Psoas muscle (tissue), 8 donors: ENCODE measurements around the gene PPM1H. TPM values are rescaled to one million over a fixed set of nuclear protein-coding genes. Genes with fewer than 3 reads are reported as not detected.

Source experiments
- ATAC-seq, 4 donors: fragments of 200-7000 bp; cut with Tn5 transposase; one replicate each; pipeline ENCODE4 v1.9.1; 2020; ENCODE audit warnings: moderate library complexity in 3 of 4, mild to moderate bottlenecking in 2 of 4
- DNase-seq, 2 donors: peaks; one replicate each; pipeline ENCODE4 v3.0.0-alpha.2; 2020
- H3K27ac ChIP-seq: fragments of 200-600 bp; one replicate; pipeline ENCODE4 v1.8.0; 2022
- H3K27me3 ChIP-seq, 3 donors: fragments of 200-600 bp in 1 of 3; one replicate each; pipeline versions ENCODE4 v1.6.1 to v1.8.0; 2013 to 2022; ENCODE audit warnings: low read length in 2 of 3, mild to moderate bottlenecking in 2 of 3, moderate library complexity in 1 of 3; ENCODE audit not compliant: insufficient read depth in 3 of 3
- H3K36me3 ChIP-seq, 2 donors: fragments of 200-600 bp in 1 of 2; one replicate each; pipeline versions ENCODE4 v1.6.1 to v1.8.0; 2013 to 2022; ENCODE audit warnings: low read depth in 1 of 2, mild to moderate bottlenecking in 1 of 2, moderate library complexity in 1 of 2; ENCODE audit not compliant: insufficient read depth in 1 of 2
- H3K4me1 ChIP-seq: fragments of 200-600 bp; one replicate; pipeline ENCODE4 v1.8.0; 2022
- H3K4me3 ChIP-seq: fragments of 200-600 bp; one replicate; pipeline ENCODE4 v1.8.0; 2022; ENCODE audit warnings: mild to moderate bottlenecking
- H3K9me3 ChIP-seq: fragments of 200-600 bp; one replicate; pipeline ENCODE4 v1.8.0; 2022
- WGBS, 3 donors: extraction: QIAGEN DNeasy Blood & Tissue Kit; methylation state at CpG; one replicate each; pipeline versions ENCODE4 v1.1.6 to v1.1.7; 2013; 5-methylcytosine and 5-hydroxymethylcytosine counted together
- intact Hi-C, 2 donors: fragments of 100-400 bp; cut with DNase I; formaldehyde crosslinking; loops; one replicate each; pipeline versions ENCODE4 v1.11.0 to v1.14.2; 2022
- polyA plus RNA-seq, 3 donors: library from polyadenylated mRNA; stranded (reverse); fragments of 200-250 nt; gene quantifications; one replicate each; pipeline ENCODE4 v1.2.3, GENCODE V29; 2013
- total RNA-seq, 4 donors: library from RNA; stranded (reverse); fragmentation: NEBNext Ultra II Directional in 2 of 4; extraction: Animal tissue kit (Norgen Biotek cat#: 25700) in 2 of 4; gene quantifications; one replicate each; pipeline versions ENCODE4 v1.2.1 to v1.2.4, GENCODE V29; 2021 to 2023
- TF ChIP-seq, protein P1 (sequence below): fragments of 200-600 bp; IDR thresholded peaks from one replicate; pipeline ENCODE4 v1.8.0; 2022; ENCODE audit warnings: antibody characterized with exemption
- donor health status: healthy with polysubstance abuse.
- donor health status: DM: no; HTN: no; CAD: no; lungs with moderate emphysema.
- donor health status: Bipolar disorder and iron deficiency.
- donor health status: healthy.
- donor health status: DM: yes; HTN: yes; CAD: no.
- donor health status: DM: no; HTN: no; CAD: no.
- donor health status: DM: no; HTN: no; CAD: no.
- donor health status: DM: yes; HTN: yes; CAD: no.

Gene PPM1H
- total and polyA plus RNA-seq, 7 donors = 0.65 to 4.3 (median 1.8) TPM

DNA sequence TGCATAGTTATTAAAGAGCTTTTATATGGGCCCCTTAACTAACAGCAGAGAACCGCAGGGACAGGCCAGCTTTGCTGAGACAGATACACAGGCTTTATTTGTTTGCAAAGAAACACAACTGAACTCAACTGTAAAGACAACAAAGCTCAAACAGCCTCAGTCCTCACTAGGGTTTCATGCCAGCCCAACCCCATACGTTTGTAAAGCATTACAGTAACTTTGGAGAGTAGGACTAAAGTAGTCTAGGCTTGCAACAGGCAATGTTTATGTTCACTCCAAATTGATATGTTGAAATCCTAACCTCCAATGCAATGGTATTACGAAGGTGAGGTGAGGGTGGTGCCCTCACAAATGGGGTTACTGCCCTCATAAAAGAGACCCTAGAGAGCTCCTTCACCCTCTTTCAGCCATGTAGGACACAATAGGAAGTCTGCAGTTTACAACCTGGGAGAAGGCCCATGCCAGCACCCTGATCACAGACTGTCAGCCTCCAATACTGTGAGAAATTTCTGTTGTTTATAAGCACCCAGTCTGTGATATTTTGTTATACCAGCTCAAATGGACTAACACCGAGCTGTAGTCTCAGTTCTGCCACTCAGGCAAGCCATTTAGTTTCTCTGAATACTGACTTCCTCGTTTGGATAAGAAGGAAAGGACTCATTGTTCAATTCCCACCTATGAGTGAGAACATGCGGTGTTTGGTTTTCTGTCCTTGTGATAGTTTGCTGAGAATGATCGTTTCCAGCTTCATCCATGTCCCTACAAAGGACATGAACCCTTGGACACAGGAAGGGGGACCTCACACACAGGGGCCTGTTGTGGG lies 35.2 kb downstream of the PPM1H start:
- DNase-seq (no peak), ATAC-seq (no peak)
- 69 to 73% (median 71%) methylated on average over 7 of the region's 7 CpGs for WGBS, 3 donors
- H3K9me3 ChIP-seq = no peaks in the 10 kb centered on the region
- TF ChIP-seq, protein P1, sequence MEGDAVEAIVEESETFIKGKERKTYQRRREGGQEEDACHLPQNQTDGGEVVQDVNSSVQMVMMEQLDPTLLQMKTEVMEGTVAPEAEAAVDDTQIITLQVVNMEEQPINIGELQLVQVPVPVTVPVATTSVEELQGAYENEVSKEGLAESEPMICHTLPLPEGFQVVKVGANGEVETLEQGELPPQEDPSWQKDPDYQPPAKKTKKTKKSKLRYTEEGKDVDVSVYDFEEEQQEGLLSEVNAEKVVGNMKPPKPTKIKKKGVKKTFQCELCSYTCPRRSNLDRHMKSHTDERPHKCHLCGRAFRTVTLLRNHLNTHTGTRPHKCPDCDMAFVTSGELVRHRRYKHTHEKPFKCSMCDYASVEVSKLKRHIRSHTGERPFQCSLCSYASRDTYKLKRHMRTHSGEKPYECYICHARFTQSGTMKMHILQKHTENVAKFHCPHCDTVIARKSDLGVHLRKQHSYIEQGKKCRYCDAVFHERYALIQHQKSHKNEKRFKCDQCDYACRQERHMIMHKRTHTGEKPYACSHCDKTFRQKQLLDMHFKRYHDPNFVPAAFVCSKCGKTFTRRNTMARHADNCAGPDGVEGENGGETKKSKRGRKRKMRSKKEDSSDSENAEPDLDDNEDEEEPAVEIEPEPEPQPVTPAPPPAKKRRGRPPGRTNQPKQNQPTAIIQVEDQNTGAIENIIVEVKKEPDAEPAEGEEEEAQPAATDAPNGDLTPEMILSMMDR = no peak
- no peaks in the 10 kb centered on the region for H3K36me3 ChIP-seq
- H3K4me1 ChIP-seq = peaks cover 3% of the 10 kb centered on the region
- intact Hi-C loops = no loop called here
- no peak overlapping the region for H3K4me3 ChIP-seq
- H3K27me3 ChIP-seq = no peaks in the 10 kb centered on the region
- no peak overlapping the region for H3K27ac ChIP-seq

DNA sequence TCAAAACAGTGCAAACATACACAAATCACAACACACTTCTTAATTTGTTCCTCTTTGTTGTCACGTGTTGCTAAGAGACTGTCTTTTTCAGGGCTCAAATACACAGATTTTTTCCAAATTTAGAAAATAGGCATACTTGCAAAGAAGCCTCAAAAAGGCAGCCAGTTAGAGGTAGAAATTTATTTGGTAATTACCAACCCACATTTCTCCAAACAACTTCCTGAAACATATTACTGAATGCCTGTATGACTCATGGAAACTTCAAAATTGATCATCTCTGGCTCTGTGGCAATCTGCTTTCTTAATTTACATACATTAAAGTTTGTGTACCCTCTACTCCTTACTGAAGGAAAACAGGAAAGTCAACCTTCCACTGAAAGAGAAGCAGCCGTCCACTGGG lies 36.4 kb downstream of the PPM1H start:
- DNase-seq = no peak
- no peak for ATAC-seq
- TF ChIP-seq, protein P1 = no peak
- intact Hi-C loops = no loop called here
- Histone ChIP-seq H3K27me3 (no peaks in the 10 kb centered on the region), H3K27ac (no peak overlapping the region), H3K9me3 (no peaks in the 10 kb centered on the region), H3K4me3 (no peak overlapping the region), H3K36me3 (no peaks in the 10 kb centered on the region), H3K4me1 (peaks cover 3% of the 10 kb centered on the region)
- 64 to 77% (median 69%) methylated on average over 2 of the region's 2 CpGs for WGBS, 3 donors

DNA sequence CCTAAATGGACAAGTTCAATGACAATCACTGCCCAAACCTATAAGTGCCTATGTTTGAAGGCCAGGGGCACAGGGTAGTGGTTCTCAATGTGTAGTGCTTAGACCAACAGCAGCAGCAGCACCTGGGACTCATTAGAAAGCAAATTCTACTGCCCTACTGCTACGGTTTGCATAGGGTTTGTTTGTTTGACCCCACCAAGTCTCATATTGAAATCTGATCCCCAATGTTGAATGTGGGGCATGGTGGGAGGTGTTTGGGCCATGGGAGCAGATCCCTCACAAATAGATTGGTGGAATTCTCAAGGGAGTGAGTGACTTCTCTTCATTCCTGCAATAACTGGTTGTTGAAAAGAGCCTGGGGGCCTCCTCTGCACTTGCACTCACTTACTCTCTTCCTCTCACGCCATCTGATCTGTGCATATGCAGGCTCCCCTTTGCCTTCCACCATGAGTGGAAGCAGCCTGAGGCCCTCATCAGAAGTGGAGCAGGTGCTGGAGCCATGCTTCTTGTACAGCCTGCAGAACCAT lies 39.5 kb downstream of the PPM1H start:
- no peak for ATAC-seq
- TF ChIP-seq, protein P1 = no peak
- Histone ChIP-seq H3K36me3 (no peaks in the 10 kb centered on the region), H3K27ac (no peak overlapping the region), H3K9me3 (no peaks in the 10 kb centered on the region), H3K27me3 (no peaks in the 10 kb centered on the region), H3K4me3 (no peak overlapping the region), H3K4me1 (peaks cover 3% of the 10 kb centered on the region)
- 64 to 90% (median 73%) methylated on average over 2 of the region's 2 CpGs for WGBS, 3 donors
- intact Hi-C loops = no loop called here
- DNase-seq = no peak

DNA sequence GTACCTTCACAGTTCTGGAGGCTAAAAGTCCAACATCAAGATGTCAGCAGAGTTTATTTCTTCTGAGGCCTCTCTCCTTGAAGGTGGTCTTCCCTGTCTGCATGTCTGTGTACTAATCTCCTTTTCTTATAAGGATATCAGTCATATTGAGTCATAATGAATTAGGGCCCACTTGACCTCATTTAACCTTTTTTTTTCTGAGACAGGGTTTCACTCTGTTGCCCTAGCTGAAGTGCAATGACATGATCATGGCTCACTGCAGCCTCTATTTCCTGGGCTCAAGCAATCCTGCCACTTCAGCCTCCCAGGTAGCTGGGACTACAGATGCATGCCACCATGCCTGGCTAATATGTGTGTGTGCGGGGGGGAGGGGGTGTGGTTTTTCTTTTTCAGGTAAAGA lies 41.7 kb downstream of the PPM1H start:
- intact Hi-C loops = no loop called here
- 93 to 98% (median 94%) methylated on average over 1 of the region's 1 CpG for WGBS, 3 donors
- H3K27ac ChIP-seq = no peak overlapping the region
- TF ChIP-seq, protein P1 = no peak
- DNase-seq = no peak
- no peaks in the 10 kb centered on the region for H3K27me3 ChIP-seq
- no peaks in the 10 kb centered on the region for H3K4me1 ChIP-seq
- no peaks in the 10 kb centered on the region for H3K9me3 ChIP-seq
- H3K36me3 ChIP-seq = no peaks in the 10 kb centered on the region
- H3K4me3 ChIP-seq = no peak overlapping the region
- ATAC-seq = no peak
